H54 (cell line): ENCODE measurements around the gene ORM1.

Experiments used
- DNase-seq: peaks from one replicate; pipeline ENCODE4 v3.0.0; 2011; ENCODE audit warnings: low spot score, mixed read lengths; ENCODE audit not compliant: insufficient read length
- FAIRE-seq: peaks from 3 replicates; lab custom pipeline; 2011; peaks lifted over from hg19 to GRCh38; lab: Jason Lieb, UNC
- POLR2A ChIP-seq: IDR thresholded peaks from 2 replicates; pipeline ENCODE4 v1.6.1; 2011; ENCODE audit warnings: low read depth, mild to moderate bottlenecking, low read length

ORM1 gene

DNA sequence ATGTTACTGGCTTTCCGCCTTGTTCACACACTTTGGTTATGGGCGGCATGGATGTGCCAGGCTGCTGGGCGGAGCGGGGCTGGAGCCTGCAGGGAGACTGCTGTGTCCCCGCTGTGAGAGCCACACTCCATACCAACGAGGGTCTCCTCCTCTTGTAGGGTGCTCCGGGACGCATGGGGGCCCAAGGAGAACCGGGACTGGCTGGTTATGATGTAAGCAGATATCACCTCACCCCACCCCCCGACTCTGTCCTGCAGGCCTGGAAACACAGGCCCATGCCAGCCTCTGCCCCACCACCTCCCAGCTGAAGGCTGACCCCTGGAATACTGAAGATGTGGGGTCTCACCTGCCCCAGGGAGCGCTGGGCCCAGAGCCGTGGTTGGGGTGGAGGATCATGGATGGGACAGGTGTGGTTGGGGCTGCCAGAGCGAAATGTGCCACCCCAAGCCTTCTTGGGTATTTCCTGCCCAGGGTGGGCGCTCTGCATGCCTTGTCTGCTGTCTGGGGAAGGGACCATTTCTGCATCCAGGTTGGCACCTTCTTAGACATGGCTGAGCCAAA is 39.3 kb upstream of the ORM1 start:
- FAIRE-seq (no peak), DNase-seq (no peak)
- TF ChIP-seq POLR2A, result no peak

DNA sequence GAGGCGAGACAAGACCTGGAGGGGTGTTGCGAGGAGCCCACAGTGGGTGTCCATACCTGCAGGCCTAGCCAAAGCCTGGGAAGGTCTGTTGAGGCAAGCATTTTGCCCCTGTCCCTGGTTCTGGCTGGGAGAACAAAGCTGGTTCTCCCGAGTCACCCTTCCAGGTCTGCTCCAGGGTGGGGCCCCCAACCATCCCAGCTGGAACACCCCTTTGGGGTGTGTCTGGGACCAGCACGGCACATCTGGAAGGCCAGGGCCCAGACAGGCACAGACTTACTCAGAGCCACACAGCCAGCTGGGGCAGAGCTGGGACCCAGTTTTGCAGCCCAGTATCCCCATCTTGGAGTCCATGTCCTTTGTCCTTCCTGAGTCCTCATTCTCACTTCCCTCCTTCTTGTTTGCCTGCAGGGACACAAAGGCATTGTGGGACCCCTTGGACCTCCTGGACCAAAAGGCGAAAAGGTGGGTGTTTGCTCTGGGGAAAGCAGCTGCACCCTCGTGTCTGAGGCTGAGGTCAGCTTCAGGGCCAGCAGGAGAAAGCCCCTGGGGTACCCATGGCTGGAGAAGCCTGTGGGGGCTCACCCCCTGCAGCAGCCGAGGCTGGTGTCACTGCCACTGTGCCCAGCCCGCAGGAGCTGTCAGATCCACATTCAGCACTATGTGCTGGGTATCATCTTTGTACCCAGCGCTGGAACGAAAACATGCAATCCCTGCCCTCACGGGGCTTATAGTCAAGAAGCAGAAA is 38.4 kb upstream of the ORM1 start:
- no peak for TF ChIP-seq POLR2A
- no peak for FAIRE-seq
- no peak for DNase-seq

DNA sequence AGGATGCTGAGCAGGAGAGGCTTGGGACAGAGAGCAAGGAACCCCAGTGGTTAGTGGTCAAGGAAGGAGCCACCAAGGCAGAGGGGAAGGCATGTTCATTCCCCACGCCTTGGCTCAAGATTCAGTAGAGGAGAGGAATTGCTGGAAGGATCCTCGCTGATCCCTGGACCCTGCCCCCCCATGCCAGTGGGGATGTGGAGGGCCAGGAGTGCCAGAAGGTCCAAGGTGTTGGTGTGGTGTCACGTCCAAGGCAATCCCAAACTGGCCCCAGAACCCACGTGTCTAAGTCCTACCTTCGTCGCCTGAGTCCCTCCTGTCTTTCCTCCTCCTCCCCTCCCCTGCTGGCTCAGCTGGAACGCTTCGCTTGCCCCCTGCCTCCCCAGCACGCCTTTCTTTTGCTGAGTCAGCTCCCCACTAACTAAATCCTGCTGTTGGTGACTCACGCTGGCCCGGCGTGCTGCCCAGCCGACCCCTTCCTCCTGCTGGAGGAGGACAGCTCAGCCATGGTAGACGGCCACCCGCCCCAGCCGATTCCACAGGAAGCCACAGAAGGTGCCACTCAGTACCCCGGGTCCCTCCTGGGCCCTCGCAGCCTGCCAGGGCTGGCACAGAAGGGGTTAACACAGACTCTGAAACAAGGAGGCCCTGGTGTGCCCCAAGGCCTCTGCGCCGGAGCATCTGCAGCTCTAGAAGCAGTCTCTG is 37.6 kb upstream of the ORM1 start:
- DNase-seq (peak; percentile 76), FAIRE-seq (peak; percentile 72)
- no peak for TF ChIP-seq POLR2A

- DNase-seq, result no peak
- TF ChIP-seq POLR2A, result no peak
- no peak for FAIRE-seq
Measured at GRCh38 chr9:114286146-114286679, 36.7 kb upstream of the ORM1 start.

DNA sequence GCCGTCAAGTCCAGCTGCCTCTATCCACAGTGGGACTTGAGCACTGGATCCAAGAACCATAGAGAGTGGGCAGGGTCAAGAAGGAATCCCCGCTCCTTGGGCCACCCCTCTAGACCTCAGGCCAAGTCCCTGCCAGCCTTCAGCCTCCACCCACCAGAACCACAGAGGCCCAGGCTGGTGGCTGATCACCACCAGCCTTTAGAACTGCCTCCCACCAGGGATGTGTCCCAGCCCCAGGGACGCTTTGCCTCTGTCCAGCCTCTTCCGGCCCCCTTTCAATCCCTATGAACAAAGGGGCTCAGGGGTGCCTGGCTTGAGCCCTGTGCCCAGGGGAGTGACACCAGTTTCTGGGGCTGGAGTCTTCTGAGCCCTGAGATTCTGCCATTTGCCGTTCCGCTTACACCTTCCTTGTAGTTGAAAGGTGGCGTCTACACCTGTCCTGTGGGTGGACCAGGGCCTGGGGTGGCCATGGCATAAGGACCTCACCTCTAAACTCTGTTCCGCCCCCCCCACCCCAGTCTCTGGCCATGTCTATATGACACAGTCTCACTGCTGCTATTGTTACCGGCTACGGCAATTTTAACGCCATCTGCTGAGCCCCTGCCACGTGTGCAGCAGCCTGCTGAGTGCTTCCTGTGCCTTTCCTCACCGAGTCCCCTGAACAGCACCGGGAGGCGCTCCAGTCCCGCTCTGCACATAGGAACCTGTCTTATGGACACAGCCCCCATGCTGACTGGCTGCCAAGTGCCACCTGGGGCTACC is 35.7 kb upstream of the ORM1 start:
- FAIRE-seq (no peak), DNase-seq (no peak)
- TF ChIP-seq POLR2A, result no peak

DNA sequence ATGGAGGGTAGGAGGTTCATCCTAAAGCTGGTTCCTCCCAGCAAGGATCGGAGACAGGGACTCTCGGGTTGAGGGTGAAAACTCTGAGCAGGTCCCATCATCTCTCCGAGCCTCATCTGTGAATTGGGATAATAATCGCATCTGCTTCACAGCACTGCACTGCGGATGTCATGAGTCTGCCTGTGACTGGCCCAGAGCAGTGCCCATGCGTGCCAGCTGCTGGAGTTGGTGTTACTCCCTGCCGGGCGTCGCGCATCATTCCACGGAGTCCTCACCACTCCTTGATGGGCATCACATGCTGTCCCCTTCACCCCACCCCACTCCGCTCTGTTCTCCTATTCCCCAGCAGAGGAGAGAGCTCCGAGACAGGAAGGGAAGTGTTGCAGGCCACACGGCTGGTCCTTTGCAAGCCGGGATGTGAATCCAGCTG is 35.1 kb upstream of the ORM1 start:
- FAIRE-seq (no peak), DNase-seq (no peak)
- no peak for TF ChIP-seq POLR2A

GRCh38 chr9:114288193-114289091 is 34.5 kb upstream of the ORM1 start:
- DNase-seq, result peak; percentile 54
- FAIRE-seq, result peak; percentile 94
- TF ChIP-seq POLR2A, result no peak

GRCh38 chr9:114289106-114289505 is 33.8 kb upstream of the ORM1 start:
- no peak for DNase-seq
- no peak for TF ChIP-seq POLR2A
- no peak for FAIRE-seq

DNA sequence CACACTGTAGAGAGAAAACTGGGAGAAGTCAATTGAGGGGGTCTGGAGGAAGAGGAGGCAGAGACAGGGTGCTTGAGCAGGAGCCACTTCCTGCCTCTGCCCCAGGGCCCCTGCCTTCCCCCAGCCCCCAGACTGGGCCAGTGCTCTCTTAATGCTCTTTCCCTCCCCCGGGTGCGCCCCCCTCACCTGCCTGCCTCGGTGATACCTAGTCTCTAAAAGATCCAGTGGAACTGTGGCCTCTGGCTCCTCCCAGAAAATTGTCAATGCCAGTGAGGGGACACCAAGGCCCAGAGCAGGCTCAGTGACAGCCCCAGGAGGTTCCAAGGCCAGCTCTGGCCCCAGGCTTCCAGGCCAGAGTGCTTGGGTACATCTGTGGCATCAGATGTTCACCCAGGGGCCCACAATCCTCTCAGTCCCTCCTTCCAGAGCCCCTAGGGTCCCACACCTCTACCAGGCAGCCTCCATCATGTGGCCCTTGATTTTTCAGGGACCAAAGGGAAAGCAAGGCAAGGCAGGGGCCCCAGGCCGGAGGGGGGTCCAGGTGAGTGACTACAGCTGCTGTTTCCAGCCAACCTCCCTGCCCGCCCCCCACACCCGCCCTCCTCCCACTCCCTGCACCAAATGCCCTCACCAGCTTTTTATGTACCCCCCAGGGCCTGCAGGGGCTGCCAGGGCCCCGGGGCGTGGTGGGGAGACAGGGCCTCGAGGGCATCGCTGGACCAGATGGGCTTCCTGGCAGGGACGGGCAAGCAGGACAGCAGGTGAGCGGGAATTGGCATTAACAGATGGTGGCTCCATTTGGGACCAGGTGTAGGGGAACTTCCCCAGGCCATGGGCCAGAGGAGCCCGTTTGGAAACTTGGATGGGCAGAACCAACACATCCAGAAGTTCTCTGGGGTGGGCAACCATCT is 33.1 kb upstream of the ORM1 start:
- DNase-seq (no peak), FAIRE-seq (no peak)
- no peak for TF ChIP-seq POLR2A

- no peak for DNase-seq
- no peak for TF ChIP-seq POLR2A
- no peak for FAIRE-seq
Measured at GRCh38 chr9:114290561-114290986, 32.3 kb upstream of the ORM1 start.

GRCh38 chr9:114291064-114291474 is 31.8 kb upstream of the ORM1 start:
- no peak for DNase-seq
- peak; percentile 95 for FAIRE-seq
- TF ChIP-seq POLR2A, result no peak

DNA sequence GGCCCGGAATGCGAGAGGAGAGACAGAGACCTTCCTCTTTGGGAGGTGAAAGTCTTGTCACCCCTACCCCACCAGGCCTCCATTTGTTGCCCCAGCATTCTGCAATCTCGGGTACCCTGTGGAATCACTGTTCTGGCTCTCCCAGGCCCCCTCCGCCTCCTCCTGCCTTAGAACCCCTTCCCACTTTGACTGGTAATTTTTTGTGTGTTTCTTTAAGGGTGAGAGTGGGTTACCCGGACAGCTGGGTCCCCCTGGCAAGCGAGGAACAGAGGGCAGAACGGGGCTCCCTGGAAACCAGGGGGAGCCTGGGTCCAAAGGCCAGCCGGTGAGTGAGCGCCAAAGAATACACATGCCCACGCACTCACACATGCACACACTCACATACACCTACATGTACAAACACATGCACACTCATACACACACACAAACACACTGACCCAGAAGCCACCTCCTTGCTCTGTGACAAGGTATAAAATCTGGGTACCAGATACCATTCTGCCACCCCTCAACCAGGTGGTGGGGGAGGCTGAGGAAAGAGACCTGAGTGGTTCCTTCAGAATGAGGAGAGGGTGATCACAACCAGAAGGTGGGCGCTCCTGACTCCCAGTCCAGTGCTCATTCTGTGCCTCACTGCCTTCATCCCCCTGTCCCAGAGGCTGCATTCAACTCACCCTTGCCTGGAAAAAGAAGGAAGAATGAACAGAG is 30.9 kb upstream of the ORM1 start:
- DNase-seq (no peak), FAIRE-seq (no peak)
- TF ChIP-seq POLR2A, result no peak
